ENCODE measurements around the gene TMEM168. TPM values are rescaled to one million over a fixed set of nuclear protein-coding genes. Genes with fewer than 3 reads are reported as not detected.

The TMEM168 gene
- total and polyA plus RNA-seq, 4 experiments from 2014 or later = 3.7 to 31.9 (median 15.9) TPM

DNA sequence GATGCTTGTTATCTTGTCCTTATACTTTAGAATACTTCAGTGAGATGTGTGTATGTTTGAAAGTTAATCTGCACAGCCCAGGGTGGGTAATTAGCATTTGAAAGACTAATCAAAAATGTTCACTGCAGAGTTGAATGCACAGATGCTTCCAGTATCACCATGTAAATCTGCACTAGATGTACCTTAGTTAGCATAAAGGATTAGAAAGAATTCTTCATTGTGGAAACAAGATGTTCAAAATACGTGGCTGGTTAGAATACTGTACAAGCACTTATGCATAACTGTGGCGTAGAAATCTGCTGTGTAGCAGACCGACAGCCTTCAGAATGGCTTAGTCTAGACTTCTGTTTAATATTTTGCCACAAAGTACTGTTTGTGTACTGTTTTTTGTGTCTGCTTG is 2.2 kb upstream of the TMEM168 start:
- no peaks in the 10 kb centered on the region for H3K27me3 Mint-ChIP-seq
- Histone ChIP-seq H3K9me3 (ENCODE audit: control insufficient read depth in 1 of 2, low read length in 2 of 2) (no peaks in the 10 kb centered on the region), H3K4me1 (ENCODE audit: insufficient read depth, low read length) (peaks cover 16% of the 10 kb centered on the region), H3K27ac (ENCODE audit: low read depth, low read length) (no peak overlapping the region), H3K36me3 (ENCODE audit: insufficient read depth, low read length) (no peaks in the 10 kb centered on the region), H3K4me3 (ENCODE audit: low read length in 2 of 2) (no peak overlapping the region), H3K27me3 (ENCODE audit: insufficient read depth, low read length) (no peaks in the 10 kb centered on the region)
- no peaks in the 10 kb centered on the region for H3K9me3 Mint-ChIP-seq
- H3K27ac Mint-ChIP-seq = peak overlapping the region in 1 of 7 donors; percentile 40
- H3K36me3 Mint-ChIP-seq = peaks cover 4 to 11% of the 10 kb centered on the region in 2 donors
- CTCF ChIA-PET (ENCODE audit: partially characterized antibody) = interaction anchor here (0.6 kb wide), 1 partner anchor 25 kb away, joined by 3 read pairs; no protein-coding TSS in a partner anchor
- peaks cover 18 to 41% (median 28%) of the 10 kb centered on the region in 4 donors for H3K4me1 Mint-ChIP-seq
- intact Hi-C loops (cut with micrococcal nuclease) = no loop called here
- H3K4me3 Mint-ChIP-seq = no peak overlapping the region
- no peak for DNase-seq
- POLR2A ChIA-PET (ENCODE audit: partially characterized antibody) = no interaction called here

DNA sequence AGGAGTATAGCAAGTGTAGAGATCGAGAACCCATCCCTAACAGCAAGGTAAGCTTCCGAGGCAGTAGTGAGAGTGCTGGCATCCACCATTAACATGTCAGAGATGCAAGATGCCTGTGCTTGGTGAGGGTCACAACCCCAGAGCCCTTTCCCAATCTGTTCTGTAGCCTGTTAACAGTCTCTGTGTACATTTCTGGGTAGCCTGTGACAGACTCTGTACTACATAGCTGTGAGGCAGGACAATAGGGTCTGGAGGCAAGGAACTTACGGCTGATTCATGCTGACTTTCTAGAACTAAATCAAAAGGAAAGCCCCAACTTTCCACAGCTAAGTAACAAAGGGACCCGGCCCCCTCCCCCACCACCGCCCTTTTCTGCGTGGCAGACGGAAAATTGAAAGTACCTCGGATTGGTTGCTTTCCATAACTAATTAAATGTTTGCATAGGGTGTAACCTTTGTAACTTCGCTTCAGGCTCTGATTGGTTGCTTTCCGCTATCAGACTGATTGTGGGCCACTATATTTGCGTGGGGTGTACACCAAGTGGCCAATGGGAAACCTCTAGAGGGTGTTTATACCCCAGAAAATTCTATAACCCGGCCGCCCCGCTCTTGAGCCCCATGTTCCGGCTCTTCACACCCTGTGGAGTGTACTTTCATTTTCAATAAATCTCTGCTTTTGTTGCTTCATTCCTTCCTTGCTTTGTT is 1.4 kb upstream of the TMEM168 start:
- intact Hi-C loops (cut with micrococcal nuclease) = loop anchor here (2.0 kb wide), 1 partner anchor 147 kb away; a partner anchor contains a TSS
- DNase-seq = no peak
- no peaks in the 10 kb centered on the region for H3K9me3 ChIP-seq (ENCODE audit: control insufficient read depth in 1 of 2, low read length in 2 of 2)
- peak overlapping the region in 6 of 8 donors; percentile 21 to 96 (median 81) for H3K4me3 Mint-ChIP-seq
- peaks cover 24 to 48% (median 34%) of the 10 kb centered on the region in 4 donors for H3K4me1 Mint-ChIP-seq
- H3K27ac Mint-ChIP-seq = peak overlapping the region in 4 of 7 donors; percentile 30 to 82 (median 54)
- no peaks in the 10 kb centered on the region for H3K27me3 ChIP-seq (ENCODE audit: insufficient read depth, low read length)
- H3K4me3 ChIP-seq (ENCODE audit: low read length in 2 of 2) = no peak overlapping the region
- POLR2A ChIA-PET (ENCODE audit: partially characterized antibody) = interaction anchor here (2.8 kb wide), 1 partner anchor 148 kb away, joined by 16 read pairs; a partner anchor contains a TSS
- H3K27ac ChIP-seq (ENCODE audit: low read depth, low read length) = no peak overlapping the region
- peaks cover 16% of the 10 kb centered on the region for H3K4me1 ChIP-seq (ENCODE audit: insufficient read depth, low read length)
- peaks cover 4 to 11% of the 10 kb centered on the region in 2 donors for H3K36me3 Mint-ChIP-seq
- H3K27me3 Mint-ChIP-seq = no peaks in the 10 kb centered on the region
- H3K9me3 Mint-ChIP-seq = no peaks in the 10 kb centered on the region
- H3K36me3 ChIP-seq (ENCODE audit: insufficient read depth, low read length) = no peaks in the 10 kb centered on the region
- CTCF ChIA-PET (ENCODE audit: partially characterized antibody) = interaction anchor here (0.6 to 1.2 kb wide), 2 partner anchors 23 to 26 kb away, joined by 3 read pairs; no protein-coding TSS in a partner anchor

DNA sequence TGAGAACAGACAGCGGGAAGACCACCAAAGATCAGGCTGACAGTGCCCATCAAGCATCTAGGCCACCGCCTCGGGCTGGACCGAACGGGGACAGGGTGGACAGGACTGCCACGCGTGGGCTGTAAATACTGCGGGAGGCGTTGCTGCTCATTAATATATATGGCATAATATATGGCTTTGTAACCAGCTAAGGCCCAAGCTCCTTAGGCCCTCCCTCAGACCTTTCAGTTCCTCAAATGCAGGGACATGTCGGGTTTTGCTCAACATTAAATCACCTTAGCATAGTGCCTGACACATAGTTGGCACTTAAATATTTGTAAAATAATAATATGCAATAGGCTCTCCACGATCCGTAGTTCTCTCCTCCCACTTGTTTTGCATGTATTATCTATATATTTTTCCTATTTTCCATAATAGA is 402 bp upstream of the TMEM168 start:
- Histone ChIP-seq H3K9me3 (ENCODE audit: control insufficient read depth in 1 of 2, low read length in 2 of 2) (no peaks in the 10 kb centered on the region), H3K36me3 (ENCODE audit: insufficient read depth, low read length) (no peaks in the 10 kb centered on the region), H3K4me1 (ENCODE audit: insufficient read depth, low read length) (peaks cover 16% of the 10 kb centered on the region), H3K27me3 (ENCODE audit: insufficient read depth, low read length) (no peaks in the 10 kb centered on the region), H3K27ac (ENCODE audit: low read depth, low read length) (peak overlapping the region; percentile 76), H3K4me3 (ENCODE audit: low read length in 2 of 2) (peak overlapping the region; percentile 53 to 93)
- CTCF ChIA-PET (ENCODE audit: partially characterized antibody) = interaction anchor here (1.2 kb wide), 1 partner anchor 22 kb away, joined by 3 read pairs; no protein-coding TSS in a partner anchor
- Mint-ChIP-seq H3K9me3 (no peaks in the 10 kb centered on the region), H3K27me3 (no peaks in the 10 kb centered on the region), H3K4me3 (peak overlapping the region; percentile 91 to 96 (median 94)), H3K36me3 (peaks cover 4 to 11% of the 10 kb centered on the region in 2 donors), H3K27ac (peak overlapping the region; percentile 82 to 95 (median 92)), H3K4me1 (peaks cover 24 to 54% (median 37%) of the 10 kb centered on the region in 4 donors)
- intact Hi-C loops (cut with micrococcal nuclease) = loop anchor here (1.0 to 2.0 kb wide), 5 partner anchors 148 to 1228 kb away; partner anchors contain the start of genes DOCK4, IFRD1, IMMP2L and SMIM30
- no peak for DNase-seq
- POLR2A ChIA-PET (ENCODE audit: partially characterized antibody) = interaction anchor here (0.8 to 2.8 kb wide), 3 partner anchors 8 to 328 kb away, joined by 3 to 16 read pairs (median 5); a partner anchor contains a TSS

DNA sequence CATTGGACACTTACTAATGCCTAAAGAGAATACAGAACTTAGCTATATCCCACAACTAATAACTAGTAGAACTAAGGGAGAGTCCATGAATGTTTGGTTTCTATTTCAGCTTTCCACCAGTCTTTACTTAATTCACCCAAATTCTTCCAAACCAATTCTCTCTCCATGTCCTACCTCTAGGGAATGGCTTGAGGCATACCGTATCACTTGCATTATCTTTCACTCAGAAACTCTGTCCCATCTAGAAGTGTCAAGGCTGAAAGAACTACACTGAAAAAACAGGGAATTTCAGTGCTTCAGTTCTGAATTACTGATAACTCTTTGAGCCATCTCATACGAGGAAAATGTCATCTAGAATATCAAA is 758 bp downstream of the TMEM168 start:
- Mint-ChIP-seq H3K27ac (peak overlapping the region; percentile 82 to 95 (median 92)), H3K36me3 (peaks cover 7 to 17% of the 10 kb centered on the region in 2 donors), H3K4me3 (peak overlapping the region; percentile 91 to 96 (median 94)), H3K27me3 (no peaks in the 10 kb centered on the region), H3K9me3 (no peaks in the 10 kb centered on the region), H3K4me1 (peaks cover 27 to 60% (median 40%) of the 10 kb centered on the region in 4 donors)
- Histone ChIP-seq H3K9me3 (ENCODE audit: control insufficient read depth in 1 of 2, low read length in 2 of 2) (no peaks in the 10 kb centered on the region), H3K36me3 (ENCODE audit: insufficient read depth, low read length) (no peaks in the 10 kb centered on the region), H3K4me3 (ENCODE audit: low read length in 2 of 2) (peak overlapping the region; percentile 59 to 93), H3K4me1 (ENCODE audit: insufficient read depth, low read length) (peaks cover 16% of the 10 kb centered on the region), H3K27ac (ENCODE audit: low read depth, low read length) (peak overlapping the region; percentile 76), H3K27me3 (ENCODE audit: insufficient read depth, low read length) (no peaks in the 10 kb centered on the region)
- ChIA-PET POLR2A (ENCODE audit: partially characterized antibody) (interaction anchor here (1.2 to 2.8 kb wide), 2 partner anchors 10 to 150 kb away, joined by 4 to 16 read pairs; a partner anchor contains a TSS), CTCF (ENCODE audit: partially characterized antibody) (no interaction called here)
- intact Hi-C loops (cut with micrococcal nuclease) = loop anchor here (5.0 kb wide), 1 partner anchor 322 kb away; no protein-coding TSS in a partner anchor
- DNase-seq = no peak

DNA sequence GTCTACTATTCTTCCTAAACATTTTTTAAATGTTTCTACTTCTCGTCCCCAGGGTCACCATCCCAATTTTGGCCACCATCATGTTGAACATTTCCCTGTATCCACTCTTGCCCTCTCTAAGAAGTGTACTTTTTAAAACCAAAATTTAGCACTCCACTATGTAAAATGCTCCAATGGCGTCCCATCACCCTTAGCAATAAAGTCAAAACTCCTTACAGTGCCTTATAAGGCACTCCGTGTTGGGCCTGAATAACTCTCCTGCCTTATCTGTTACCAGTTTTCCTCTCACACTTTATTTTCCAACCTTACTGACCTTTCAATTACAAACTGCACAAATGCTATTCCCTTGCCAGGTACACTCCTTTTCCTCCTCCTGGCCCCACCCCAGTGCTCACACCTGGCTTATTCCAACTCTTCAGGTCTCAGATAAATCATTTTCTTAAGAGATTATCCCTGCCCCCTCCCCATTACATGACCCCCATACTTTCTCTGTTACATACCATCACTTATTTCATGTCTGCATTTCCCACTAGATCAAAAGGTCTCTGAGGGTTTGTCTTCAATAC is 1.3 kb downstream of the TMEM168 start:
- CTCF ChIA-PET (ENCODE audit: partially characterized antibody) = no interaction called here
- H3K27ac ChIP-seq (ENCODE audit: low read depth, low read length) = no peak overlapping the region
- intact Hi-C loops (cut with micrococcal nuclease) = loop anchor here (5.0 kb wide), 1 partner anchor 322 kb away; no protein-coding TSS in a partner anchor
- peak overlapping the region; percentile 91 to 96 (median 94) for H3K4me3 Mint-ChIP-seq
- H3K4me3 ChIP-seq (ENCODE audit: low read length in 2 of 2) = peak overlapping the region; percentile 59 to 93
- H3K36me3 Mint-ChIP-seq = peaks cover 13 to 22% of the 10 kb centered on the region in 2 donors
- no peaks in the 10 kb centered on the region for H3K9me3 ChIP-seq (ENCODE audit: control insufficient read depth in 1 of 2, low read length in 2 of 2)
- H3K9me3 Mint-ChIP-seq = no peaks in the 10 kb centered on the region
- no peaks in the 10 kb centered on the region for H3K27me3 Mint-ChIP-seq
- POLR2A ChIA-PET (ENCODE audit: partially characterized antibody) = interaction anchor here (2.8 kb wide), 1 partner anchor 151 kb away, joined by 16 read pairs; a partner anchor contains a TSS
- H3K27me3 ChIP-seq (ENCODE audit: insufficient read depth, low read length) = no peaks in the 10 kb centered on the region
- peaks cover 16% of the 10 kb centered on the region for H3K4me1 ChIP-seq (ENCODE audit: insufficient read depth, low read length)
- H3K27ac Mint-ChIP-seq = peak overlapping the region; percentile 12 to 95 (median 82)
- no peak for DNase-seq
- peaks cover 27 to 66% (median 45%) of the 10 kb centered on the region in 4 donors for H3K4me1 Mint-ChIP-seq
- no peaks in the 10 kb centered on the region for H3K36me3 ChIP-seq (ENCODE audit: insufficient read depth, low read length)

DNA sequence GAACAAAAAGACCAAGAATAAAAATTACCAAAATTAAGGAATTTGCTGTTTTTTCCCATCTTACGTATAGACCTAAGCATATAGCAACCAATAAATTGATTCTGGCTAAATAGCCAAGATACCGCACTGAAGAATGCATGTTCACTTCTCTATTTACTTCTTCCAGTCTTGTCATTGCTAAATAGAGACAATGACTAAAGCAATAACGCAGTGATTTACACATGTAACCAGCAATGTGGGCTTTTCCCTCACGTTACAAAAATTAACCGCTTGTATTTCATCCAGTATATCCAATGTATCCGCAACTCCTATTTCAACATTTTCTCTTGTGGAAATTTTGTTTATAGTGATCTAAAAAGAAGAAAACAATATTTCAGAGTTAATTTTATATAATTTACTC is 5.6 kb downstream of the TMEM168 start:
- Mint-ChIP-seq H3K4me3 (no peak overlapping the region), H3K4me1 (peaks cover 38 to 66% (median 51%) of the 10 kb centered on the region in 4 donors), H3K27me3 (no peaks in the 10 kb centered on the region), H3K9me3 (no peaks in the 10 kb centered on the region), H3K36me3 (peaks cover 46 to 53% of the 10 kb centered on the region in 2 donors), H3K27ac (no peak overlapping the region)
- CTCF ChIA-PET (ENCODE audit: partially characterized antibody) = no interaction called here
- peaks cover 16% of the 10 kb centered on the region for H3K4me1 ChIP-seq (ENCODE audit: insufficient read depth, low read length)
- POLR2A ChIA-PET (ENCODE audit: partially characterized antibody) = no interaction called here
- no peak overlapping the region for H3K4me3 ChIP-seq (ENCODE audit: low read length in 2 of 2)
- DNase-seq = no peak
- H3K36me3 ChIP-seq (ENCODE audit: insufficient read depth, low read length) = no peaks in the 10 kb centered on the region
- no peak overlapping the region for H3K27ac ChIP-seq (ENCODE audit: low read depth, low read length)
- no peaks in the 10 kb centered on the region for H3K27me3 ChIP-seq (ENCODE audit: insufficient read depth, low read length)
- intact Hi-C loops (cut with micrococcal nuclease) = loop anchor here (5.0 kb wide), 1 partner anchor 317 kb away; no protein-coding TSS in a partner anchor
- H3K9me3 ChIP-seq (ENCODE audit: control insufficient read depth in 1 of 2, low read length in 2 of 2) = no peaks in the 10 kb centered on the region

DNA sequence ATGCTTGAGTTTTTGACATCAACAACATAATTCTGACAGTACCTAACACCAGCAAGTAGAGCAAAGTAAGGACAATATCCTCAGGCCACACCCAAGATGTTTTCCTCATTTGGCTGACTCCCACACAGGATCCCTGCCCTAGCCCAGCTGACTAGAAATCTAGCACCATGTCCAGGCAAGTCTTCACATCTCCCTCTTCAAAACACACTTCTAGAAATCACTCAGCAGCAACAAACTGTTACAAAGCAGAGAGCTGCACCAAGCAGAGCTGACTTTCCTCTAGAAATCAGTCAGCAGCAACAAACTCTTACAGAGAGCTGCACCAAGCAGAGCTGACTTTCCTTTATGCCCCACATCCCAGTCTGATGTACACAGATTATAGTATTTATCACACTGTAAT is 7.7 kb downstream of the TMEM168 start:
- intact Hi-C loops (cut with micrococcal nuclease) = no loop called here
- Histone ChIP-seq H3K27ac (ENCODE audit: low read depth, low read length) (no peak overlapping the region), H3K9me3 (ENCODE audit: control insufficient read depth in 1 of 2, low read length in 2 of 2) (no peaks in the 10 kb centered on the region), H3K27me3 (ENCODE audit: insufficient read depth, low read length) (no peaks in the 10 kb centered on the region), H3K4me1 (ENCODE audit: insufficient read depth, low read length) (no peaks in the 10 kb centered on the region), H3K4me3 (ENCODE audit: low read length in 2 of 2) (no peak overlapping the region), H3K36me3 (ENCODE audit: insufficient read depth, low read length) (no peaks in the 10 kb centered on the region)
- Mint-ChIP-seq H3K27ac (no peak overlapping the region), H3K4me1 (peaks cover 22 to 47% (median 33%) of the 10 kb centered on the region in 4 donors), H3K27me3 (no peaks in the 10 kb centered on the region), H3K9me3 (no peaks in the 10 kb centered on the region), H3K4me3 (peak overlapping the region in 1 of 8 donors; percentile 39), H3K36me3 (peaks cover 52 to 58% of the 10 kb centered on the region in 2 donors)
- ChIA-PET CTCF (ENCODE audit: partially characterized antibody) (no interaction called here), POLR2A (ENCODE audit: partially characterized antibody) (no interaction called here)
- no peak for DNase-seq

All from CD4-positive, alpha-beta memory T cell (primary cell).